ENCODE results near the gene LYPD6B. TPM values are rescaled to one million over a fixed set of nuclear protein-coding genes. Genes with fewer than 3 reads are reported as not detected.

LYPD6B gene
- total and polyA plus RNA-seq, 2 donors from 2014 or later: 9.4 to 17.6 TPM

GRCh38 chr2:149002891-149003740 is 35.4 kb upstream of the LYPD6B start:
- DNase-seq (no peak), FAIRE-seq (no peak)
- Histone ChIP-seq H3K9me3 (ENCODE audit: control insufficient read depth in 2 of 3, insufficient read depth in 1 of 3, low read length in 3 of 3) (no peaks in the 10 kb centered on the region), H3K36me3 (ENCODE audit: control insufficient read depth in 2 of 3, insufficient read depth in 3 of 3, low read length in 3 of 3) (no peaks in the 10 kb centered on the region), H3K27me3 (ENCODE audit: control insufficient read depth, insufficient read depth, low read length) (no peaks in the 10 kb centered on the region), H3K9ac (ENCODE audit: low read length in 3 of 3) (no peak overlapping the region), H3K4me1 (ENCODE audit: control insufficient read depth in 2 of 3, insufficient read depth in 2 of 3, low read depth in 1 of 3, low read length in 3 of 3) (peaks cover 0 to 7% (median 4%) of the 10 kb centered on the region in 3 donors), H3K4me3 (ENCODE audit: low read length in 3 of 3) (no peak overlapping the region), H3K27ac (ENCODE audit: low read depth in 2 of 2, low read length in 2 of 2) (no peak overlapping the region)
- no peak for TF ChIP-seq CTCF (IDR thresholded peaks at IDR 0.05; ENCODE audit: borderline replicate concordance, extremely low read depth, insufficient read depth)
- intact Hi-C loops (cut with DNase I): no loop called here

GRCh38 chr2:149004836-149005235 is 33.7 kb upstream of the LYPD6B start:
- Histone ChIP-seq H3K27ac (ENCODE audit: low read depth in 2 of 2, low read length in 2 of 2) (no peak overlapping the region), H3K4me1 (ENCODE audit: control insufficient read depth in 2 of 3, insufficient read depth in 2 of 3, low read depth in 1 of 3, low read length in 3 of 3) (peaks cover 0 to 5% (median 4%) of the 10 kb centered on the region in 3 donors), H3K4me3 (ENCODE audit: low read length in 3 of 3) (no peak overlapping the region), H3K27me3 (ENCODE audit: control insufficient read depth, insufficient read depth, low read length) (no peaks in the 10 kb centered on the region), H3K9ac (ENCODE audit: low read length in 3 of 3) (no peak overlapping the region), H3K9me3 (ENCODE audit: control insufficient read depth in 2 of 3, insufficient read depth in 1 of 3, low read length in 3 of 3) (no peaks in the 10 kb centered on the region), H3K36me3 (ENCODE audit: control insufficient read depth in 2 of 3, insufficient read depth in 3 of 3, low read length in 3 of 3) (no peaks in the 10 kb centered on the region)
- no peak for DNase-seq
- TF ChIP-seq CTCF (IDR thresholded peaks at IDR 0.05; ENCODE audit: borderline replicate concordance, extremely low read depth, insufficient read depth): no peak
- intact Hi-C loops (cut with DNase I): no loop called here
- FAIRE-seq: no peak

GRCh38 chr2:149005471-149006077 is 32.9 kb upstream of the LYPD6B start:
- Histone ChIP-seq H3K27me3 (ENCODE audit: control insufficient read depth, insufficient read depth, low read length) (no peaks in the 10 kb centered on the region), H3K9ac (ENCODE audit: low read length in 3 of 3) (no peak overlapping the region), H3K4me3 (ENCODE audit: low read length in 3 of 3) (no peak overlapping the region), H3K36me3 (ENCODE audit: control insufficient read depth in 2 of 3, insufficient read depth in 3 of 3, low read length in 3 of 3) (no peaks in the 10 kb centered on the region), H3K27ac (ENCODE audit: low read depth in 2 of 2, low read length in 2 of 2) (no peak overlapping the region), H3K9me3 (ENCODE audit: control insufficient read depth in 2 of 3, insufficient read depth in 1 of 3, low read length in 3 of 3) (no peaks in the 10 kb centered on the region), H3K4me1 (ENCODE audit: control insufficient read depth in 2 of 3, insufficient read depth in 2 of 3, low read depth in 1 of 3, low read length in 3 of 3) (peaks cover 0 to 5% (median 4%) of the 10 kb centered on the region in 3 donors)
- intact Hi-C loops (cut with DNase I): no loop called here
- FAIRE-seq: no peak
- DNase-seq: no peak
- TF ChIP-seq CTCF (IDR thresholded peaks at IDR 0.05; ENCODE audit: borderline replicate concordance, extremely low read depth, insufficient read depth): no peak

Measured in kidney (tissue), 14 donors.